HepG2 (cell line): ENCODE results near the gene MSRB2. TPM values are rescaled to one million over a fixed set of nuclear protein-coding genes. Genes with fewer than 3 reads are reported as not detected.

Experiments used
- ATAC-seq: fragments of 200-7000 bp; cut with Tn5 transposase; 3 replicates; pipeline ENCODE4 v1.9.1; 2020; ENCODE audit warnings: mild to moderate bottlenecking, moderate library complexity
- BruUV-seq: library from RNA; stranded (reverse); fragments of 400-500 nt; replicated peaks from 2 replicates; lab custom pipeline; 2021; lab: Mats Ljungman, UMichigan
- CTCF ChIA-PET: fragments of 300-600 bp; formaldehyde crosslinking; extraction: SDS; loops from one replicate; lab custom pipeline; 2021; ENCODE audit warnings: low total read pairs, inconsistent platforms, low intra/inter-chr PET ratio; lab: Yijun Ruan, JAX
- POLR2A ChIA-PET: fragments of 350-600 bp; sonication (Branson Sonifier 250); formaldehyde crosslinking; loops from one replicate; lab custom pipeline; 2020; ENCODE audit warnings: antibody characterized with exemption, inconsistent platforms; lab: Yijun Ruan, JAX
- DNase-seq: peaks from one replicate; pipeline ENCODE4 v3.0.0-alpha.2; 2015; ENCODE audit warnings: low spot score
- FAIRE-seq: peaks from 3 replicates; lab custom pipeline; 2011; peaks lifted over from hg19 to GRCh38; lab: Jason Lieb, UNC
- H2AFZ ChIP-seq: one replicate; pipeline ENCODE4 v1.6.1; 2011; ENCODE audit warnings: low read length, inconsistent platforms
- H3K27ac ChIP-seq: fragments of 300-600 bp; 3 replicates; pipeline ENCODE4 v1.8.0; 2011; ENCODE audit warnings: mixed run types, mild to moderate bottlenecking, mixed read lengths, low read length, inconsistent platforms; ENCODE audit not compliant: insufficient read depth; ENCODE audit errors: extremely low read length
- H3K27me3 ChIP-seq, 2 experiments: fragments of 200-600 bp in 1 of 2; 2 replicates in 1 of 2; 3 replicates in 1 of 2; pipeline versions ENCODE4 v1.6.0 to v1.8.0; 2011; ENCODE audit warnings: low read length in 2 of 2, mild to moderate bottlenecking in 2 of 2, moderate library complexity in 2 of 2, inconsistent platforms in 1 of 2; ENCODE audit not compliant: insufficient read depth in 2 of 2, control insufficient read depth in 1 of 2
- H3K36me3 ChIP-seq, 2 experiments: fragments of 200-600 bp in 1 of 2; replicated peaks in 1 of 2; 2 replicates in 1 of 2; 3 replicates in 1 of 2; pipeline versions ENCODE4 v1.5.1 to v1.8.0; 2011; ENCODE audit warnings: low read length in 2 of 2, inconsistent platforms in 1 of 2; ENCODE audit not compliant: insufficient read depth in 2 of 2, control insufficient read depth in 1 of 2
- H3K4me1 ChIP-seq: 2 replicates; pipeline ENCODE4 v1.5.1; 2012; ENCODE audit warnings: low read length, inconsistent platforms; ENCODE audit not compliant: insufficient read depth
- H3K4me2 ChIP-seq: 2 replicates; pipeline ENCODE4 v1.6.0; 2011; ENCODE audit warnings: low read depth, low read length, inconsistent platforms
- H3K4me3 ChIP-seq, 3 experiments: fragments of 200-600 bp in 1 of 3; sonication (generic), shearing (Covaris generic) in 1 of 3; replicated peaks in 1 of 3; 2 replicates each; pipeline ENCODE4 v1.5.1; 2011 to 2016; ENCODE audit warnings: low read length in 3 of 3, inconsistent platforms in 2 of 3, low read depth in 2 of 3, mild to moderate bottlenecking in 2 of 3, control low read depth in 1 of 3, mixed read lengths in 1 of 3; ENCODE audit not compliant: insufficient read depth in 1 of 3
- H3K79me2 ChIP-seq: one replicate; pipeline ENCODE4 v1.6.1; 2011; ENCODE audit warnings: low read length, inconsistent platforms; ENCODE audit not compliant: insufficient read depth
- H3K9ac ChIP-seq: 2 replicates; pipeline ENCODE4 v1.6.0; 2011; ENCODE audit warnings: mild to moderate bottlenecking, low read depth, low read length, inconsistent platforms; ENCODE audit not compliant: insufficient read depth
- H3K9me3 ChIP-seq: 2 replicates; pipeline ENCODE4 v1.5.1; 2012; ENCODE audit warnings: mild to moderate bottlenecking, low read length
- H4K20me1 ChIP-seq: 2 replicates; pipeline ENCODE4 v1.6.0; 2011; ENCODE audit warnings: inconsistent platforms, mild to moderate bottlenecking, low read length, moderate library complexity; ENCODE audit not compliant: insufficient read depth
- ATF7-NPFF ChIP-seq: sonication (generic); formaldehyde crosslinking; IDR thresholded peaks from 2 replicates; pipeline ENCODE4 v1.8.1; 2023; ENCODE audit warnings: mild to moderate bottlenecking, low read depth, missing genetic modification reagents, moderate library complexity
- POLR2AphosphoS2 ChIP-seq: IDR thresholded peaks from 2 replicates; pipeline ENCODE4 v1.6.1; 2011; ENCODE audit warnings: low read depth, low read length, improper control_type of control experiment
- RBM22 ChIP-seq: fragments of 200-400 bp; formaldehyde crosslinking; optimal IDR thresholded peaks from 2 replicates; pipeline ENCODE3; 2017; ENCODE audit warnings: mild to moderate bottlenecking, low read length, moderate library complexity
- SNAI1 ChIP-seq: sonication (generic); formaldehyde crosslinking; IDR thresholded peaks from 2 replicates; pipeline ENCODE4 v1.5.0; 2020; ENCODE audit warnings: mild to moderate bottlenecking, missing genetic modification reagents, borderline replicate concordance
- SP140L ChIP-seq: sonication (generic); formaldehyde crosslinking; IDR thresholded peaks from 2 replicates; pipeline ENCODE4 v1.4.0; 2020; ENCODE audit warnings: missing genetic modification reagents, borderline replicate concordance
- SP2 ChIP-seq: sonication (generic); formaldehyde crosslinking; IDR thresholded peaks from 2 replicates; pipeline ENCODE4 v1.5.1; 2020; ENCODE audit warnings: mild to moderate bottlenecking, missing genetic modification reagents
- SPEN ChIP-seq: sonication (generic); formaldehyde crosslinking; IDR thresholded peaks from 2 replicates; pipeline ENCODE4 v1.5.1; 2020; ENCODE audit warnings: low read depth, mild to moderate bottlenecking, missing genetic modification reagents
- ZFP62 ChIP-seq: sonication (generic); formaldehyde crosslinking; IDR thresholded peaks from 2 replicates; pipeline ENCODE4 v1.4.0; 2020; ENCODE audit warnings: missing genetic modification reagents
- ZNF558 ChIP-seq: sonication (generic); formaldehyde crosslinking; IDR thresholded peaks from 2 replicates; pipeline ENCODE4 v1.9.0; 2022; ENCODE audit warnings: mild to moderate bottlenecking, missing genetic modification reagents, borderline replicate concordance
- ZNF7 ChIP-seq: IDR thresholded peaks from 2 replicates; pipeline ENCODE4 v1.6.1; 2016; ENCODE audit warnings: missing biosample characterization, missing genetic modification reagents
- ZSCAN30 ChIP-seq: sonication (generic); formaldehyde crosslinking; IDR thresholded peaks from 2 replicates; pipeline ENCODE4 v1.5.0; 2020; ENCODE audit warnings: mild to moderate bottlenecking, missing genetic modification reagents
- WGBS: methylation state at CpG from one replicate; pipeline ENCODE4 v1.1.6; 2017; ENCODE audit warnings: low lambda C conversion rate; 5-methylcytosine and 5-hydroxymethylcytosine counted together
- in situ Hi-C: cut with HindIII; loops from 2 replicates; pipeline ENCODE4 v1.10.0; 2017; ENCODE audit warnings: low pct_unique_long_range_greater_than_20kb; ENCODE audit not compliant: extremely low pct_ligation_motif_present
- intact Hi-C: fragments of 100-400 bp; cut with micrococcal nuclease; formaldehyde crosslinking; loops from one replicate; pipeline ENCODE4 v1.10.0; 2022; ENCODE audit not compliant: unreplicated experiment
- polyA plus RNA-seq, 8 experiments: library from polyadenylated mRNA; depleted of rRNA in 3 of 8; stranded (reverse) in 7 of 8; unstranded in 1 of 8; fragments of >200 nt; fragmentation: Illumina TruSeq in 4 of 8; extraction: Trizol in 4 of 8; gene quantifications; 2 replicates each; pipeline versions ENCODE4 v1.2.1 to v1.2.3, GENCODE V29; 2011 to 2016; ENCODE audit warnings: low read depth in 4 of 8, missing spikeins in 1 of 8, mixed read lengths in 1 of 8; ENCODE audit not compliant: insufficient read depth in 1 of 8
- total RNA-seq, 5 experiments: library from RNA; depleted of rRNA; stranded (reverse); fragments of >200 nt; fragmentation: Illumina TruSeq; extraction: Trizol; gene quantifications; 2 replicates each; pipeline ENCODE4 v1.2.3, GENCODE V29; 2016; ENCODE audit warnings: low read depth in 1 of 5
- TF ChIP-seq, protein P1 (sequence below): sonication (generic); formaldehyde crosslinking; IDR thresholded peaks from 2 replicates; pipeline ENCODE4 v1.4.0; 2020; ENCODE audit warnings: mild to moderate bottlenecking, missing genetic modification reagents

The MSRB2 gene
- total and polyA plus RNA-seq, 2 of the 13 experiments (the other 11 are each of a cell fraction or from before 2014, with no cell fraction given): 8.3 to 22.1 TPM

- ChIA-PET POLR2A (no interaction called here), CTCF (no interaction called here)
- peaks cover 0 to 9% of the 10 kb centered on the region in 2 experiments; a peak in 3 of 5 replicates for H3K27me3 ChIP-seq
- H3K27ac ChIP-seq: no peak overlapping the region
- no peaks in the 10 kb centered on the region for H3K4me1 ChIP-seq
- H3K4me2 ChIP-seq: no peak overlapping the region
- no peaks in the 10 kb centered on the region for H3K36me3 ChIP-seq
- H3K79me2 ChIP-seq: no peaks in the 10 kb centered on the region
- no TSS peak for BruUV-seq
- ATAC-seq (no peak), FAIRE-seq (no peak), DNase-seq (no peak)
- H3K4me3 ChIP-seq: no peak overlapping the region
- no peak overlapping the region for H2AFZ ChIP-seq
- H4K20me1 ChIP-seq: no peaks in the 10 kb centered on the region
- no peak overlapping the region for H3K9ac ChIP-seq
- no peak for TF ChIP-seq ZFP62 (CRISPR knock-in tag)
- no peak for TF ChIP-seq ATF7-NPFF
- no peak for TF ChIP-seq SP2 (CRISPR knock-in tag)
- TF ChIP-seq, protein P1, sequence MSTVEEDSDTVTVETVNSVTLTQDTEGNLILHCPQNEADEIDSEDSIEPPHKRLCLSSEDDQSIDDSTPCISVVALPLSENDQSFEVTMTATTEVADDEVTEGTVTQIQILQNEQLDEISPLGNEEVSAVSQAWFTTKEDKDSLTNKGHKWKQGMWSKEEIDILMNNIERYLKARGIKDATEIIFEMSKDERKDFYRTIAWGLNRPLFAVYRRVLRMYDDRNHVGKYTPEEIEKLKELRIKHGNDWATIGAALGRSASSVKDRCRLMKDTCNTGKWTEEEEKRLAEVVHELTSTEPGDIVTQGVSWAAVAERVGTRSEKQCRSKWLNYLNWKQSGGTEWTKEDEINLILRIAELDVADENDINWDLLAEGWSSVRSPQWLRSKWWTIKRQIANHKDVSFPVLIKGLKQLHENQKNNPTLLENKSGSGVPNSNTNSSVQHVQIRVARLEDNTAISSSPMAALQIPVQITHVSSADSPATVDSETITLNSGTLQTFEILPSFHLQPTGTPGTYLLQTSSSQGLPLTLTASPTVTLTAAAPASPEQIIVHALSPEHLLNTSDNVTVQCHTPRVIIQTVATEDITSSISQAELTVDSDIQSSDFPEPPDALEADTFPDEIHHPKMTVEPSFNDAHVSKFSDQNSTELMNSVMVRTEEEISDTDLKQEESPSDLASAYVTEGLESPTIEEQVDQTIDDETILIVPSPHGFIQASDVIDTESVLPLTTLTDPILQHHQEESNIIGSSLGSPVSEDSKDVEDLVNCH (CRISPR knock-in tag): no peak
- TF ChIP-seq SP140L (CRISPR knock-in tag): no peak
- no peak for TF ChIP-seq POLR2AphosphoS2
- no peak for TF ChIP-seq ZSCAN30 (CRISPR knock-in tag)
- no peak for TF ChIP-seq SPEN (CRISPR knock-in tag)
- TF ChIP-seq SNAI1 (CRISPR knock-in tag): no peak
- no peak for TF ChIP-seq RBM22
- no peak for TF ChIP-seq ZNF558 (CRISPR knock-in tag)
- no peak for TF ChIP-seq ZNF7 (CRISPR knock-in tag)
- WGBS: 11% methylated on average over 3 of the region's 3 CpGs
- in situ Hi-C loops: no loop called here
- H3K9me3 ChIP-seq: no peaks in the 10 kb centered on the region
- intact Hi-C loops: no loop called here
Observed at GRCh38 chr10:23075672-23076071, 19.7 kb upstream of the MSRB2 start.
